Fibroblast of skin of back (primary cell): ENCODE results near the gene TBC1D2.
"Not testable (repeated sequence)": the region's sequence is repeated elsewhere in the genome, so short reads cannot be mapped to it uniquely, and the experiment has no call there.

Experiments
- DNase-seq: peaks from one replicate; pipeline ENCODE4 v3.0.0-alpha.2; 2013

TBC1D2 gene

GRCh38 chr9:98270284-98270683 lies 14.8 kb upstream of the TBC1D2 start:
- not testable (repeated sequence) for DNase-seq

GRCh38 chr9:98269652-98270051 lies 14.2 kb upstream of the TBC1D2 start:
- DNase-seq, result not testable (repeated sequence)

GRCh38 chr9:98267556-98267955 lies 12.1 kb upstream of the TBC1D2 start:
- not testable (repeated sequence) for DNase-seq

- no peak for DNase-seq
Measured at GRCh38 chr9:98264516-98264915, 9.1 kb upstream of the TBC1D2 start.

GRCh38 chr9:98263482-98264357 lies 8.3 kb upstream of the TBC1D2 start:
- DNase-seq, result peak; percentile 76

- no peak for DNase-seq
Measured at GRCh38 chr9:98263080-98263479, 7.6 kb upstream of the TBC1D2 start.

- DNase-seq, result peak; percentile 27
Measured at GRCh38 chr9:98262056-98262455, 6.6 kb upstream of the TBC1D2 start.

GRCh38 chr9:98260635-98261034 lies 5.2 kb upstream of the TBC1D2 start:
- no peak for DNase-seq

- DNase-seq, result no peak
Measured at GRCh38 chr9:98259791-98260190, 4.3 kb upstream of the TBC1D2 start.

- DNase-seq, result no peak
Measured at GRCh38 chr9:98256756-98257155, 1.3 kb upstream of the TBC1D2 start.

GRCh38 chr9:98255061-98255577 lies 330 bp downstream of the TBC1D2 start:
- DNase-seq, result peak; percentile 63

- DNase-seq, result no peak
Measured at GRCh38 chr9:98254228-98255060, 1.0 kb downstream of the TBC1D2 start.

- DNase-seq, result no peak
Measured at GRCh38 chr9:98253565-98253964, 1.9 kb downstream of the TBC1D2 start.

- DNase-seq, result peak; percentile 88
Measured at GRCh38 chr9:98251551-98251950, 3.9 kb downstream of the TBC1D2 start.

- DNase-seq, result peak; percentile 32
Measured at GRCh38 chr9:98249771-98250170, 5.7 kb downstream of the TBC1D2 start.

GRCh38 chr9:98248737-98249474 lies 6.5 kb downstream of the TBC1D2 start:
- DNase-seq, result peak; percentile 71

- DNase-seq, result no peak
Measured at GRCh38 chr9:98247831-98248657, 7.4 kb downstream of the TBC1D2 start.

- no peak for DNase-seq
Measured at GRCh38 chr9:98242426-98242825, 13.0 kb downstream of the TBC1D2 start.

- no peak for DNase-seq
Measured at GRCh38 chr9:98241357-98242300, 13.8 kb downstream of the TBC1D2 start.

- no peak for DNase-seq
Measured at GRCh38 chr9:98240475-98240874, 15.0 kb downstream of the TBC1D2 start.
